Large intestine (tissue), 3 donors: ENCODE data around the gene QSOX2. TPM values are rescaled to one million over a fixed set of nuclear protein-coding genes. Genes with fewer than 3 reads are reported as not detected.

Experiments
- DNase-seq, 2 donors: peaks; one replicate each; pipeline versions ENCODE4 v3.0.0 to v3.0.0-alpha.2; 2013
- H3K27ac ChIP-seq: one replicate; pipeline ENCODE4 v1.5.1; 2013; ENCODE audit warnings: low read length
- H3K27me3 ChIP-seq: 2 replicates; pipeline ENCODE4 v1.6.1; 2013; ENCODE audit warnings: low read length; ENCODE audit not compliant: control insufficient read depth, insufficient read depth
- H3K36me3 ChIP-seq: 2 replicates; pipeline ENCODE4 v1.6.1; 2013; ENCODE audit warnings: low read length; ENCODE audit not compliant: control insufficient read depth, insufficient read depth
- H3K4me1 ChIP-seq: one replicate; pipeline ENCODE4 v1.6.1; 2013; ENCODE audit warnings: low read length; ENCODE audit not compliant: control insufficient read depth, insufficient read depth
- H3K4me3 ChIP-seq: one replicate; pipeline ENCODE4 v1.5.1; 2013; ENCODE audit warnings: low read length
- H3K9me3 ChIP-seq: one replicate; pipeline ENCODE4 v1.6.1; 2013; ENCODE audit warnings: mild to moderate bottlenecking, low read depth, low read length, moderate library complexity; ENCODE audit not compliant: control insufficient read depth
- WGBS: methylation state at CpG from one replicate; pipeline ENCODE4 v1.1.5; 2013; ENCODE audit warnings: low lambda C conversion rate; ENCODE audit not compliant: insufficient coverage; 5-methylcytosine and 5-hydroxymethylcytosine counted together
- polyA plus RNA-seq: library from polyadenylated mRNA; unstranded; fragments of 120-200 nt; gene quantifications from one replicate; pipeline ENCODE4 v1.2.1, GENCODE V29; 2013

QSOX2 gene
- polyA plus RNA-seq, 1 donor = 11.9 TPM

DNA sequence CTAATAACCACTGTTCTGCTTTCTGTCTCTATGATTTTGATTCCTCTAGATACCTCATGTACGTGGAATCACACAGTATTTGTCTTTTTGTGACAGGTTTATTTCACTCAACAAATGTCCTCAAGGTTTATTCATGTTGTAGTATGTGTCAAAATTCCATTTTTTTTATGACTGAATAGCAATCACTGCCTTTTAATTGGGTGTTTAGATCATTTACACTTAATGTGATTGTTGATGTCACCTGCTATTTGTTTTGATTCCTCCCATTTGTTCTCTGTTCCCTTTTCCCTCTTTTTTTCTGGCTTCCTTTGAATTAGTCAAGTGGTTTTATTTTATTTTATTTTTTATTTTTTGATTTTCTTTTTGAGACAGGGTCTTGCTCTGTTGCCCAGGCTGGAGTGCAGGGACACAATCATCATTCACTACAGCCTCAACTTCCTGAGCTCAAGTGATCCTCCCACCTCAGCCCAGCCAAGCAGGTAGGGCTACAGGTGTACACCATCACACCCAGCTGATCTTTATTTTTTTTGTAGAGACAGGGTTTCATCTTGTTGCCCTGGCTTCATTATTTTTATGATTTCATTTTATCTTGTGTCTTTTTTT lies 82.3 kb downstream of the QSOX2 start:
- peaks cover 2% of the 10 kb centered on the region for H3K9me3 ChIP-seq
- H3K4me3 ChIP-seq = no peak overlapping the region
- no peaks in the 10 kb centered on the region for H3K4me1 ChIP-seq
- DNase-seq = no peak
- H3K27me3 ChIP-seq = peaks cover 1% of the 10 kb centered on the region
- no peak overlapping the region for H3K27ac ChIP-seq
- no peaks in the 10 kb centered on the region for H3K36me3 ChIP-seq
- no CpG with 5 or more reads among the region's 1 CpG for WGBS

DNA sequence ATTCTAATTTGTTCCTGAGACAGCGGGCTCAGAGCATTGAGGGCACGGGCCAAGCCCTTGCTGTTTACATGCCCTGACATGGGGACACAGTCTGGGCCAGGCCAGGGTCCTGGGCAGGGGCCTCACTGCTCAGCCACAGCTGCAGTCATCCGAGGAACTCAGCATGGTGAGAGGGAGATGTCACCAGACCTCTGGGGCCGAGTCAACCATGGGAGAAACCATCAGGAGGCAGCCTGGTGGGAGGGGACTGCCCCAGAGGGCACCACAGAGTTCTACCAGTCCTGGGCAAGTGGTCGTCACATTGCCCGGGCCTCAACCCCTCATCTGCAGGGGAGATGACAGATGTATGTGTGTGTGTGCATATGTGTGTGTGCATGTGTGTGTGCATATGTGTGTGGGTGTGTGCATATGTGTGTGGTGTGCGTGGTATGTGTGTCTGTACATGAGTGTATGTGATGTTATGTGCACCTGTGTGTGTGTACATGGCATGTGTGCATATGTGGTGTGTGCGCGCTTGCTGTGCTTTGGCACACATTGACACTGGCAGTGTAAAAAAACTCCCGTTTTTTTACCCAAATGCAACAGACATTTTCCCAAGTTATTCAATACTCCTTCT lies 84.5 kb downstream of the QSOX2 start:
- H3K4me1 ChIP-seq = no peaks in the 10 kb centered on the region
- no peaks in the 10 kb centered on the region for H3K9me3 ChIP-seq
- no peak for DNase-seq
- peaks cover 23% of the 10 kb centered on the region for H3K27me3 ChIP-seq
- no peaks in the 10 kb centered on the region for H3K36me3 ChIP-seq
- 100% methylated on average over 1 of the region's 10 CpGs for WGBS
- H3K27ac ChIP-seq = no peak overlapping the region
- H3K4me3 ChIP-seq = no peak overlapping the region

DNA sequence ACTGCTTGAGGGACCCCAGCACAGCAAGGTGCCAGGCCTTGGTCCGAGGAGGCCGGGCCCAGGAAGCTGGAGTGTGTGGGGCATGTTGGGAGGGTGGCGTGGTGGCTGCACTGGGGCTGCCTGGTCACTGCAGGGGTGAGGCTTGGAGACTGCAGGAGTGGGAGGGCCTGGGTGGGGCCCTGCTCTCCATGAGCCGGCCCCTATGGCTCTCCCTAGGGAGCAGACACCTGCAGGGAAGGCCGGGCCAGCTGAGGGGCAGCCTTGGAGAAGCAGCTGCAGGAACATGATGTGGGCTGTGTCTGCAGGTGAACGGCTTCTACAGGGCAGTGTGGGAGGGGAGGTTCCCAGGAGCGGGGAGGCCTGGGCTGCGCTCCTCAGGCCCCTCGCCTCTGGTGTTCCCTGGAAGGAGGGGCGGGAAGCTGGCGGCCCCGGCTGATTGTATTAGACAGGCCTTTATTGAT lies 85.2 kb downstream of the QSOX2 start:
- Histone ChIP-seq H3K27ac (no peak overlapping the region), H3K4me1 (no peaks in the 10 kb centered on the region), H3K36me3 (no peaks in the 10 kb centered on the region), H3K9me3 (no peaks in the 10 kb centered on the region), H3K27me3 (peaks cover 27% of the 10 kb centered on the region), H3K4me3 (no peak overlapping the region)
- DNase-seq = peak in 1 of 2 donors; percentile 31
- no CpG with 5 or more reads among the region's 12 CpGs for WGBS

DNA sequence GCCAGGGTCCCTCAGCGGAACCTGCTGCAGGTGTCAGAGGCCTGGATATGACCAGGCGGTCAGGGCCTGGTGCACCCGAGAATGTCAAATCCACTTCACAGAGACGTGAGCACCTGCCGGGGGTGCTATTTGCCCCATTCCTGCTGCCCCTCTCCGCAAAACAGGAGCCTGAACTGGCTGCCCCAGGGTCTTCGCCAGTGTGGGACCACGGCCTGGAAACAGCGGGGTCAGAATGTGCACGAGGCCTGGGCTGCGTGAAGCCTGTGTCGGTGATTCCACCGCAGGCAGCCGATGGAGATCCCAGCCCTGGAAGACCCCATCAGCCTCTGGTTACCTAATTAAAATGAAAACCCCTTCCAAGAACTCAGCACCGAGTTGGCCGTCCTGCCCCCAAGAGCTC lies 85.8 kb downstream of the QSOX2 start:
- no peak for DNase-seq
- Histone ChIP-seq H3K4me1 (no peaks in the 10 kb centered on the region), H3K27me3 (peaks cover 32% of the 10 kb centered on the region), H3K9me3 (no peaks in the 10 kb centered on the region), H3K27ac (no peak overlapping the region), H3K4me3 (no peak overlapping the region), H3K36me3 (no peaks in the 10 kb centered on the region)
- WGBS = no CpG with 5 or more reads among the region's 16 CpGs

DNA sequence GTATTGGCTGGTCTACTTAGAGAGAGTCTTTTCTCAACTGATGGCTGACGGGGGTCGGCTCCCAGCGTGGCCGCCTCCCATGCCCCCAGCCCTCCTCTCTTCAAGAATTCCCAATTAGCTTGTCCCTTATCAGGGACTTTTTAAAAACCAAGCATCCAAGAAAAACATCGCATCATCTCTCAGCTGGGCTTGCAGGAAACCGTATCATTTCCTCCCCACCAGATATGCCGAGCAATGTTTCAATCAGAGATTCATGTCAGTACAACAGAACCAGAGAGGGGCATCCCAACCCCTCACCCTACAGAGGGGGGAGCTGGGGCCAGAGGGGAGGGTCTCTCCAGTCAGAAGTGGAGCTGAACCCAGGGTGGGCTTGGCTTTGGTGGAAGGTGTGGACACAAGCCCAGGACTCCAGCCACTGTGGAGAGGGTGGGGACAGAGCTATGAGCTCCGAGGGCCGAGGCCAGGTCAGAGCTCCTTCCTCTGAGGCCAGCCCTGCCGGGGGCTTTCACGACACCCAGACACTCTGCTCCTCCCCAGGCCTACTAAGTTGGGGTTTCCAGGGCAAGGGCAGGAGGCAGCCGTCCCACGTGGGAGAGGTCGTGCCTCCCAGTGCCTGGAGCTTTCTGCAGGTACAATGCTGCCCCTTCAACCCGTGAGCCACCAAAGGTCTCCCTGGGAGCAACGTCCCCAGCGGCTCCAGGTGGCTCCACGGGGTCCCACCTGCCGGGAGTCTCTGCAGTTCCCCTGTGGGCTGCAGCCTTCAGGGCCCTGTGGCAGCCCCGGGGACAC lies 87.9 kb downstream of the QSOX2 start:
- no peaks in the 10 kb centered on the region for H3K36me3 ChIP-seq
- DNase-seq = no peak
- H3K4me3 ChIP-seq = no peak overlapping the region
- H3K27ac ChIP-seq = no peak overlapping the region
- no peaks in the 10 kb centered on the region for H3K4me1 ChIP-seq
- H3K27me3 ChIP-seq = peaks cover 33% of the 10 kb centered on the region
- no CpG with 5 or more reads among the region's 20 CpGs for WGBS
- H3K9me3 ChIP-seq = no peaks in the 10 kb centered on the region

Other genes with a start within 250 kb of the QSOX2 start
- gene NACC2, start 150.5 kb downstream of the QSOX2 start, polyA plus RNA-seq = 11.8 TPM
- gene TMEM250, start 126.9 kb downstream of the QSOX2 start, polyA plus RNA-seq = 36.2 TPM
- not detected for gene LHX3, start 40.7 kb downstream of the QSOX2 start, polyA plus RNA-seq
- gene CCDC187, start 58.3 kb upstream of the QSOX2 start, polyA plus RNA-seq = 2.0 TPM
- gene GPSM1, start 81.7 kb upstream of the QSOX2 start, polyA plus RNA-seq = 39.9 TPM
- gene DNLZ, start 117.9 kb upstream of the QSOX2 start, polyA plus RNA-seq = 17.0 TPM
- gene CARD9, start 127.9 kb upstream of the QSOX2 start, polyA plus RNA-seq = 2.4 TPM
- gene SNAPC4, start 154.4 kb upstream of the QSOX2 start, polyA plus RNA-seq = 11.3 TPM
- 50.1 TPM for gene ENTR1, start 164.8 kb upstream of the QSOX2 start, polyA plus RNA-seq
- 64.7 TPM for gene PMPCA, start 164.8 kb upstream of the QSOX2 start, polyA plus RNA-seq
- gene INPP5E, start 194.0 kb upstream of the QSOX2 start, polyA plus RNA-seq = 12.8 TPM
- 51.4 TPM for gene SEC16A, start 237.2 kb upstream of the QSOX2 start, polyA plus RNA-seq